Measurements from ENCODE around the gene ATP13A4. TPM values are rescaled to one million over a fixed set of nuclear protein-coding genes. Genes with fewer than 3 reads are reported as not detected.

Gene ATP13A4
- total and polyA plus RNA-seq, 7 donors = 0.49 to 3.0 (median 0.60) TPM; not detected in 2

GRCh38 chr3:193594946-193595689, 40.4 kb upstream of the ATP13A4 start:
- no peak for DNase-seq
- H3K4me3 ChIP-seq = no peak overlapping the region
- TF ChIP-seq POLR2A (IDR thresholded peaks at IDR 0.05) (no peak), POLR2AphosphoS5 (IDR thresholded peaks at IDR 0.05) (no peak), CTCF (IDR thresholded peaks at IDR 0.05) (no peak), EP300 (IDR thresholded peaks at IDR 0.05) (no peak)
- H3K4me1 ChIP-seq = peaks cover 0 to 21% (median 20%) of the 10 kb centered on the region in 4 donors
- intact Hi-C loops (cut with DNase I) = loop anchor here (5.0 kb wide), 2 partner anchors 678 to 763 kb away; partner anchors contain the start of gene MB21D2
- H3K9me3 ChIP-seq = no peaks in the 10 kb centered on the region
- WGBS, 2 donors = 63 to 79% methylated on average over 1 of the region's 1 CpG
- H3K36me3 ChIP-seq = peaks cover 0 to 9% (median 0%) of the 10 kb centered on the region in 4 donors
- no peaks in the 10 kb centered on the region for H3K27me3 ChIP-seq
- H3K27ac ChIP-seq = no peak overlapping the region

DNA sequence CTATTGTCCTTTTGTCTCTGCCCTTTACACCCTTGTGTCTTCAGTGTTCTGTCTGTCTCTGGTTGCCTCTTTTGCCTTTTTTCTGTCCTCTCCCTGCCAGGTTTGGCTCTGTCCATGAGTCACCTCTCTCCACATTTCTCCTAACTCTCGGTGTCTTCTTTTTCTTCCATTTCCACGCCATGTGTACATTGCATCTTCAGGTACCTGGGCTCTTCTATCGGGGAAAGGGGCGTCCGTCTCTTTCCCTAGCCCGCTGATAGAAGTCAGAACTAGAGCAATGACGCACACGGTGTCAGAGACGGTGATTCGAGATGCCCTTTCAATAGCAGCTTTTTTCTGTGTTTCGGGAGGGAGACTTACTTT, 39.0 kb upstream of the ATP13A4 start:
- peaks cover 0 to 21% (median 20%) of the 10 kb centered on the region in 4 donors for H3K4me1 ChIP-seq
- peak overlapping the region; percentile 65 to 84 (median 72) for H3K4me3 ChIP-seq
- no peak for DNase-seq
- WGBS, 2 donors = 0 to 1% methylated on average over 11 of the region's 11 CpGs
- intact Hi-C loops (cut with DNase I) = loop anchor here (5.0 kb wide), 2 partner anchors 676 to 761 kb away; partner anchors contain the start of gene MB21D2
- no peaks in the 10 kb centered on the region for H3K27me3 ChIP-seq
- TF ChIP-seq POLR2A (IDR thresholded peaks at IDR 0.05) (no peak), POLR2AphosphoS5 (IDR thresholded peaks at IDR 0.05) (no peak), EP300 (IDR thresholded peaks at IDR 0.05) (no peak), CTCF (IDR thresholded peaks at IDR 0.05) (no peak)
- no peaks in the 10 kb centered on the region for H3K9me3 ChIP-seq
- H3K27ac ChIP-seq = peak overlapping the region; percentile 83 to 88 (median 86)
- peaks cover 0 to 9% (median 0%) of the 10 kb centered on the region in 4 donors for H3K36me3 ChIP-seq

- TF ChIP-seq POLR2AphosphoS5 (IDR thresholded peaks at IDR 0.05) (peak; percentile 85 to 95 (median 91)), CTCF (IDR thresholded peaks at IDR 0.05) (peak in 3 of 4 experiments; percentile 5 to 34 (median 15)), POLR2A (IDR thresholded peaks at IDR 0.05) (peak; percentile 57 to 73), EP300 (IDR thresholded peaks at IDR 0.05) (peak in 1 of 4 donors; percentile 85)
- Histone ChIP-seq H3K27me3 (no peaks in the 10 kb centered on the region), H3K27ac (peak within 1 kb of the TSS; percentile 83 to 88 (median 86)), H3K9me3 (no peaks in the 10 kb centered on the region), H3K4me1 (peaks cover 0 to 21% (median 20%) of the 10 kb centered on the region in 4 donors), H3K4me3 (peak within 1 kb of the TSS; percentile 65 to 84 (median 72)), H3K36me3 (peaks cover 0 to 9% (median 0%) of the 10 kb centered on the region in 4 donors)
- peak; percentile 99 for DNase-seq
- intact Hi-C loops (cut with DNase I) = loop anchor here (5.0 kb wide), 2 partner anchors 676 to 761 kb away; partner anchors contain the start of gene MB21D2
- WGBS, 2 donors = 1 to 2% methylated on average over 55 of the region's 55 CpGs
Measured at GRCh38 chr3:193592841-193593667, 38.4 kb upstream of the ATP13A4 start, which contains the start of gene OPA1. Gene OPA1, plus strand, starts transcription at chr3:193593208. Its CDS starts 170 bp downstream, at chr3:193593378.

GRCh38 chr3:193590088-193590856, 35.6 kb upstream of the ATP13A4 start:
- Histone ChIP-seq H3K4me1 (peaks cover 0 to 21% (median 17%) of the 10 kb centered on the region in 4 donors), H3K36me3 (no peaks in the 10 kb centered on the region), H3K9me3 (no peaks in the 10 kb centered on the region), H3K27ac (no peak overlapping the region), H3K27me3 (no peaks in the 10 kb centered on the region), H3K4me3 (no peak overlapping the region)
- 53 to 77% methylated on average over 6 of the region's 6 CpGs for WGBS, 2 donors
- TF ChIP-seq POLR2AphosphoS5 (IDR thresholded peaks at IDR 0.05) = no peak
- no peak for TF ChIP-seq EP300 (IDR thresholded peaks at IDR 0.05)
- no peak for TF ChIP-seq CTCF (IDR thresholded peaks at IDR 0.05)
- TF ChIP-seq POLR2A (IDR thresholded peaks at IDR 0.05) = no peak
- DNase-seq = no peak
- intact Hi-C loops (cut with DNase I) = loop anchor here (5.0 kb wide), 2 partner anchors 673 to 758 kb away; partner anchors contain the start of gene MB21D2
